ENCODE results near the gene BCL2. TPM values are rescaled to one million over a fixed set of nuclear protein-coding genes. Genes with fewer than 3 reads are reported as not detected.

Gene BCL2
- polyA plus RNA-seq, 1 experiment: 0.35 TPM

- DNase-seq (ENCODE audit: low read depth, low spot score): no peak
- no peak for TF ChIP-seq CTCF (IDR thresholded peaks at IDR 0.05; ENCODE audit: low read depth, low read length)
- H3K4me3 ChIP-seq (ENCODE audit: low read depth, low read length): no peak overlapping the region
- POLR2A ChIA-PET: no interaction called here
- CTCF ChIA-PET: no interaction called here
- H3K27me3 ChIP-seq (ENCODE audit: control insufficient read depth, insufficient read depth, low read length): peaks cover 16% of the 10 kb centered on the region
- H3K9me3 ChIP-seq (ENCODE audit: control insufficient read depth, insufficient read depth, low read length): no peaks in the 10 kb centered on the region
- no peak overlapping the region for H3K27ac ChIP-seq (ENCODE audit: low read depth, low read length)
These were observed 74.0 kb downstream of the BCL2 start for GRCh38 chr18:63245600-63245999.

GRCh38 chr18:63244607-63245006 is 75.0 kb downstream of the BCL2 start:
- CTCF ChIA-PET: no interaction called here
- no peaks in the 10 kb centered on the region for H3K9me3 ChIP-seq (ENCODE audit: control insufficient read depth, insufficient read depth, low read length)
- no peak overlapping the region for H3K4me3 ChIP-seq (ENCODE audit: low read depth, low read length)
- no peak for TF ChIP-seq CTCF (IDR thresholded peaks at IDR 0.05; ENCODE audit: low read depth, low read length)
- peaks cover 16% of the 10 kb centered on the region for H3K27me3 ChIP-seq (ENCODE audit: control insufficient read depth, insufficient read depth, low read length)
- POLR2A ChIA-PET: no interaction called here
- DNase-seq (ENCODE audit: low read depth, low spot score): no peak
- H3K27ac ChIP-seq (ENCODE audit: low read depth, low read length): no peak overlapping the region

GRCh38 chr18:63241760-63242159 is 77.8 kb downstream of the BCL2 start:
- peaks cover 12% of the 10 kb centered on the region for H3K27me3 ChIP-seq (ENCODE audit: control insufficient read depth, insufficient read depth, low read length)
- no peak for DNase-seq (ENCODE audit: low read depth, low spot score)
- CTCF ChIA-PET: no interaction called here
- H3K4me3 ChIP-seq (ENCODE audit: low read depth, low read length): no peak overlapping the region
- H3K27ac ChIP-seq (ENCODE audit: low read depth, low read length): no peak overlapping the region
- peaks cover 4% of the 10 kb centered on the region; the same call in 1 of the 2 replicates for H3K9me3 ChIP-seq (ENCODE audit: control insufficient read depth, insufficient read depth, low read length)
- POLR2A ChIA-PET: no interaction called here
- no peak for TF ChIP-seq CTCF (IDR thresholded peaks at IDR 0.05; ENCODE audit: low read depth, low read length)

GRCh38 chr18:63241317-63241712 is 78.3 kb downstream of the BCL2 start:
- POLR2A ChIA-PET: no interaction called here

More at GRCh38 chr18:63241317-63241712, 78.3 kb downstream of the BCL2 start:
- Histone ChIP-seq H3K4me3 (ENCODE audit: low read depth, low read length) (no peak overlapping the region), H3K27ac (ENCODE audit: low read depth, low read length) (no peak overlapping the region), H3K27me3 (ENCODE audit: control insufficient read depth, insufficient read depth, low read length) (peaks cover 12% of the 10 kb centered on the region), H3K9me3 (ENCODE audit: control insufficient read depth, insufficient read depth, low read length) (peaks cover 4% of the 10 kb centered on the region; the same call in 1 of the 2 replicates)
- CTCF ChIA-PET: no interaction called here
- TF ChIP-seq CTCF (IDR thresholded peaks at IDR 0.05; ENCODE audit: low read depth, low read length): no peak
- no peak for DNase-seq (ENCODE audit: low read depth, low spot score)

Data from AG04450 (cell line).